ENCODE measurements around the gene MED13L. TPM values are rescaled to one million over a fixed set of nuclear protein-coding genes. Genes with fewer than 3 reads are reported as not detected.

Gene MED13L
- total RNA-seq, 1 experiment from 2014 or later, result 69.5 TPM

DNA sequence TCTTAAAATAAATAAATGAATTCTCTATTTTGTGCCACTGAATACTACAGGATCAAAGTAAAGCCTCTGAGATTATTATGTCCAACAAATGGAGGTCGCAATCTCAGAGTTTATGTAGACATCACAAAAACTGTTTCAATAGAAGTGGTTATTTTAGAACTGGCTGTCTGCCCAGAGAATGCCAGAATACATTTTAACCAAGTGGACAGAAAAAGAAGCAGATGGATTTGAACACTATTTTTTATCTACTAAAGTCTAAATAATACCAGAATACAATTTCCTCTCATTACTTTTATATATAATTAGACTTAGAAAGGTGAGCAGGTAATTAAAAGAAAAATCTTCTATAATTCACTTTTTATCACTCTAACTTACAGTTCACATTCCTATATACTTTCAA, 118.3 kb downstream of the MED13L start:
- H3K36me3 ChIP-seq, result no peaks in the 10 kb centered on the region
- peak in 1 of 2 experiments; percentile 36 for DNase-seq (ENCODE audit: low read depth in 1 of 2, low spot score in 2 of 2)
- H3K27me3 ChIP-seq (replicated peaks), result no peaks in the 10 kb centered on the region
- no peaks in the 10 kb centered on the region for H3K9me3 ChIP-seq (replicated peaks)
- H3K27ac ChIP-seq, result no peak overlapping the region
- peaks cover 28% of the 10 kb centered on the region for H3K4me1 ChIP-seq (replicated peaks)
- no peak overlapping the region for H3K4me3 ChIP-seq

GRCh38 chr12:116157845-116158267, 119.6 kb downstream of the MED13L start:
- Histone ChIP-seq H3K4me3 (no peak overlapping the region), H3K36me3 (no peaks in the 10 kb centered on the region), H3K27ac (no peak overlapping the region), H3K9me3 (replicated peaks) (no peaks in the 10 kb centered on the region), H3K27me3 (replicated peaks) (no peaks in the 10 kb centered on the region), H3K4me1 (replicated peaks) (peaks cover 37% of the 10 kb centered on the region)
- DNase-seq (ENCODE audit: low read depth in 1 of 2, low spot score in 2 of 2), result no peak

DNA sequence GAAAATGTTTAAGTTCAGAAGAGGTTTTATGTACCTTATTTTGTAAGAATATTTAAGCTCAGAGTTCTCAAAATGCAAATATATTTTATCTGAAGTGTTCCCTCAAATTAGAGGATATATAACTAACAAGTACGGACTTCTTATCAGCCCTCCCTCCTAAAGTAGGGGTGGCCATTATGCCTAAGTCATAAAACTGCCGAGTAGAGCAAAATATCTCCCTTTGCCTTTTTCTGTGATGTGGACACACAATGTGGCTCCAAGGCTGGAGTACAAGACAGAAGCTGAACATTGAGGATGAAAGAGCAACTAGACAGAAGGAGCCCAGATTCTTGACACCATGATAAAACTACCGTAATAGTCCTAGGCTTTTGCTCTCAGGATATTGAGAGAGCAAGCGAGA, 120.9 kb downstream of the MED13L start:
- no peak overlapping the region for H3K4me3 ChIP-seq
- no peaks in the 10 kb centered on the region for H3K36me3 ChIP-seq
- H3K9me3 ChIP-seq (replicated peaks), result no peaks in the 10 kb centered on the region
- no peaks in the 10 kb centered on the region for H3K27me3 ChIP-seq (replicated peaks)
- H3K27ac ChIP-seq, result no peak overlapping the region
- H3K4me1 ChIP-seq (replicated peaks), result peaks cover 43% of the 10 kb centered on the region
- DNase-seq (ENCODE audit: low read depth in 1 of 2, low spot score in 2 of 2), result no peak

GRCh38 chr12:116155383-116155782, 122.1 kb downstream of the MED13L start:
- H3K36me3 ChIP-seq, result no peaks in the 10 kb centered on the region
- no peak for DNase-seq (ENCODE audit: low read depth in 1 of 2, low spot score in 2 of 2)
- no peaks in the 10 kb centered on the region for H3K27me3 ChIP-seq (replicated peaks)
- H3K4me3 ChIP-seq, result no peak overlapping the region
- no peak overlapping the region for H3K27ac ChIP-seq
- H3K9me3 ChIP-seq (replicated peaks), result no peaks in the 10 kb centered on the region
- H3K4me1 ChIP-seq (replicated peaks), result peaks cover 47% of the 10 kb centered on the region

DNA sequence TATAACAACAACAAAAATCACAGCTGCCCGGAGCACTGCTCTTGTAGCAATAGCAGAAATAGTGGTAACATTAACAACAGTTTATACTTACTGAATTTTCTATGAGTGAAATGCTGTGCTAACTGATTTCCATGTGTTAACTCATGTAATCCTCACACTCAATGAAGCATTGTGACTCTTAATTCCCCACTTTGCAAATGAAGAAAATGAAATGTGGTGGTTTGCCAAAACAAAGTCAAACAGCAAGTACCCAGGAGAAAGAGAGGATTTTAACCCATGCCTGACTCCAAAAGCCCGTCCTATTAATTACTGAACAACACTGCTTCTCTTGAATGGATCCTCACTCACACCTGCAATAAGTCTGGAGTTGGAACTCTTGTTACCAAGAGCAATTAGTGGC, 123.5 kb downstream of the MED13L start:
- no peaks in the 10 kb centered on the region for H3K36me3 ChIP-seq
- H3K27me3 ChIP-seq (replicated peaks), result no peaks in the 10 kb centered on the region
- H3K27ac ChIP-seq, result no peak overlapping the region

DNA sequence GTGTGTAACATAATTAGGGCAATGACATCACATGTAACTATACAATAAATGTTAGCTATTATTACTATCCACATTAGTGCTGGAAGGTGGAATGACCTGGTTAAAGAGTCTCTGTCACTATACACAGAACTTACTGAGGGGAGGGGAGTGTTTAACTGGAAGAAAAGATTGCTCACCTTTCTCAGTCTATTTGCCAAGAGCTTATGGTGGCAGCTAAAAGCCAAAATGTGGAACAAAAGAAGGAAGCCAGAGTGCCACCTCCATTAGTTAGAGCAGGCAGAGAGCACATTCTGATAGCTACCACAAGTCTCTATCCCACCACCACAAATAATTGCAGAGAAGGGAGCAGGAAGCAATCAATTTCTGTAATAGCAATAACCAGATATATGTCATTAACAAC, 124.4 kb downstream of the MED13L start:
- no peaks in the 10 kb centered on the region for H3K27me3 ChIP-seq (replicated peaks)
- no peaks in the 10 kb centered on the region for H3K9me3 ChIP-seq (replicated peaks)
- H3K4me1 ChIP-seq (replicated peaks), result peaks cover 51% of the 10 kb centered on the region
- no peak overlapping the region for H3K27ac ChIP-seq
- no peaks in the 10 kb centered on the region for H3K36me3 ChIP-seq
- H3K4me3 ChIP-seq, result no peak overlapping the region
- DNase-seq (ENCODE audit: low read depth in 1 of 2, low spot score in 2 of 2), result no peak

More for the DNA sequence above, 123.5 kb downstream of the MED13L start:
- Histone ChIP-seq H3K9me3 (replicated peaks) (no peaks in the 10 kb centered on the region), H3K4me1 (replicated peaks) (peaks cover 51% of the 10 kb centered on the region), H3K4me3 (no peak overlapping the region)
- DNase-seq (ENCODE audit: low read depth in 1 of 2, low spot score in 2 of 2), result no peak

- DNase-seq (ENCODE audit: low read depth in 1 of 2, low spot score in 2 of 2), result peak; percentile 60 to 63
- no peaks in the 10 kb centered on the region for H3K27me3 ChIP-seq (replicated peaks)
- H3K4me1 ChIP-seq (replicated peaks), result peaks cover 51% of the 10 kb centered on the region
- no peak overlapping the region for H3K4me3 ChIP-seq
- peak overlapping the region; percentile 44 for H3K27ac ChIP-seq
- H3K36me3 ChIP-seq, result no peaks in the 10 kb centered on the region
- H3K9me3 ChIP-seq (replicated peaks), result no peaks in the 10 kb centered on the region
Observed at GRCh38 chr12:116152268-116152667, 125.2 kb downstream of the MED13L start.

DNA sequence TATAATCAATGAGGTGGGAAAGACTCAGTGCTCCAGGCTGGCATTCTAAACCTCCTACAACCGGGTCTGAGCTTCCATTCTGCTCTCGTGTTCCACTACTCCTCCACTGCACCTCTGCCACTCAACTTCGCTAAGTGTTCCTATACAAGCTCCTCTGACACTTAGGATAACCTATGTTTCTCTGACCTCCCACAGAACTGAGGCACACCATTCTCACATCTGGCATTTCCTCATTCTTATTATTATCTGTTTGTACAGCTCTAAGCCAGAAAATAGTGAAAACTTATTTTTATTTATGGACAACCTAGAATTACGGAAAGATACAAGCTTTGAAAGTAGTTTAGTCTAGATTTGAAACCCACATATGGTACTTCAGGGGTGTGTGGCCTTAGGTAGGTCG, 127.0 kb downstream of the MED13L start:
- Histone ChIP-seq H3K36me3 (no peaks in the 10 kb centered on the region), H3K9me3 (replicated peaks) (no peaks in the 10 kb centered on the region), H3K27me3 (replicated peaks) (no peaks in the 10 kb centered on the region), H3K27ac (no peak overlapping the region), H3K4me1 (replicated peaks) (peaks cover 61% of the 10 kb centered on the region), H3K4me3 (no peak overlapping the region)
- no peak for DNase-seq (ENCODE audit: low read depth in 1 of 2, low spot score in 2 of 2)

DNA sequence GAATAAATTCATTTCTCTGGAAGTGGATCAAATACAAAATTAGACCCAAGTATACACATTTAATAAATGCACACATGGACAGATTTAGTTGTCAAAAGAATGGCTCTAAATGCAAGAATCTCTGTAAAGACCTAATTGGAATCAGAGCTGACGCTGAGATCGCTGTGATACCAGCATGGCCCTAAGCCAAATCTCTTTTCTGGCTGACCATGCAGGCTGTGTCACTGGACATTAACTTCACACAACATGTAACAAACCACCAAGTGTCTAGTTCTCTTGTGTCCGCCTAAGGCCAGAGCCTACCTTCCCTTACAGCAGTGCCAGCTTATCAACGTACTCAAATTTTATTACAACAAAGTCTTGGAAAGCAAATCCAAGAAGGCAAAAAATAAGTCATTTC, 127.5 kb downstream of the MED13L start:
- Histone ChIP-seq H3K4me3 (no peak overlapping the region), H3K9me3 (replicated peaks) (no peaks in the 10 kb centered on the region), H3K27ac (no peak overlapping the region), H3K4me1 (replicated peaks) (peaks cover 64% of the 10 kb centered on the region), H3K27me3 (replicated peaks) (no peaks in the 10 kb centered on the region), H3K36me3 (no peaks in the 10 kb centered on the region)
- DNase-seq (ENCODE audit: low read depth in 1 of 2, low spot score in 2 of 2), result no peak

DNA sequence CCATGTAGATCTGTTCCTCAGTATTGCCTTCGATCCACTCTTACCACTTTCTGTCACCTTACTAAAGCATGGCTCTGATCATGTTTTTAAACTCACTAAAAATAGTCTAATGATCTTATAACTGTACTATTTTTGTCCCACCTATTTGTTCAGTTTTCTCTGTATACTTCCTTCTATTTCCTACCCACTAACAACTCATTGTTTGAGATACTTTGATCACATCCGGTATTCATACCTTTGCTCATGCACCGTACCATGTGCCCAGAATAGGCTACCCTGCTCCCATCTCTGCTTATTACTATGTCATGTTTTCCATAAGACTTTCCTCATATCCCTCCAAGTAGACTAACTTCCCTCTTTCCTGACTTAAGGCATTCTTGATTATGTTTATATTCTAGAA, 128.6 kb downstream of the MED13L start:
- Histone ChIP-seq H3K27ac (no peak overlapping the region), H3K4me1 (replicated peaks) (peaks cover 73% of the 10 kb centered on the region), H3K36me3 (no peaks in the 10 kb centered on the region), H3K4me3 (no peak overlapping the region), H3K27me3 (replicated peaks) (no peaks in the 10 kb centered on the region), H3K9me3 (replicated peaks) (no peaks in the 10 kb centered on the region)
- no peak for DNase-seq (ENCODE audit: low read depth in 1 of 2, low spot score in 2 of 2)

DNA sequence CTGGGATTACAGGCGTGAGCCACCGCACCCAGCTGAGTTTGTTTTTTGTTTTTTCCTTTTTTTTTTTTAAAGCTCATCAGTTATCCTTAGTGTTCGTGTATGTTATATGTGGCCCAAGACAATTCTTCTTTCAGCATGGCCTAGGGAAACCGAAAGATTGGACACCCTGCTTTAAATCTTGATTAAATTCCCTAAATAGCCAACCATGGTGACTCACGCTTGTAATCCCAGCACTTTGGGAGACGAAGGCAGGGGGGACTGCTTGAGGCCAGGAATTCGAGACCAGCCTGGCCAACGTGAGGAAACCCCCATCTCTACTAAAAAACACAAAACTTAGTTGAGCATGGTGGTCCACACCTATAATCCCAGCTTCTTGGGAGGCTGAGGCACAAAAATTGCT, 131.1 kb downstream of the MED13L start:
- no peak for DNase-seq (ENCODE audit: low read depth in 1 of 2, low spot score in 2 of 2)
- Histone ChIP-seq H3K4me1 (replicated peaks) (peaks cover 71% of the 10 kb centered on the region), H3K36me3 (no peaks in the 10 kb centered on the region), H3K4me3 (no peak overlapping the region), H3K27me3 (replicated peaks) (no peaks in the 10 kb centered on the region), H3K27ac (peak overlapping the region; percentile 36), H3K9me3 (replicated peaks) (no peaks in the 10 kb centered on the region)

GRCh38 chr12:116145451-116145850, 132.0 kb downstream of the MED13L start:
- DNase-seq (ENCODE audit: low read depth in 1 of 2, low spot score in 2 of 2), result no peak
- Histone ChIP-seq H3K4me1 (replicated peaks) (peaks cover 72% of the 10 kb centered on the region), H3K27me3 (replicated peaks) (no peaks in the 10 kb centered on the region), H3K36me3 (no peaks in the 10 kb centered on the region), H3K4me3 (no peak overlapping the region), H3K27ac (peak overlapping the region; percentile 36; the same call in 1 of the 2 replicates), H3K9me3 (replicated peaks) (no peaks in the 10 kb centered on the region)

DNA sequence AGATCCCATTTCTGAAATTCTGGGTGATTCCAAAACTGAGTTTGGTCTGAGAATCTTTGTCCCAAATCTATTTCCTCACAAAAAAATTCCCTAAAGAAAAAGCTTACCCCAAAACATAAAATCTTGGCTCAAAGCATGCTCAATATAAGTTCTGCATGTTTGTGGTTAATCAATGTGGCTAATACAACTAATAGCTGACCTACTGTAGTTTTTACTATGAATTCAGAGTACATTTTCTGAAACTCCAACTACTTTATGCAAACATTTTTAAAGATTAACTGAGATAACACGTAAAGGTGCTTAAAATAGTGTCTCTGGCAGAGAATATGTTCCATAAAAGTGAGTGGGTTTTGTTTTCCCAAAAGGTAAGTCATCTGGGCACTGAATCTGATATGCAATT, 133.1 kb downstream of the MED13L start:
- H3K36me3 ChIP-seq, result no peaks in the 10 kb centered on the region
- no peaks in the 10 kb centered on the region for H3K9me3 ChIP-seq (replicated peaks)
- no peak overlapping the region for H3K4me3 ChIP-seq
- H3K27ac ChIP-seq, result peak overlapping the region; percentile 60
- no peaks in the 10 kb centered on the region for H3K27me3 ChIP-seq (replicated peaks)
- DNase-seq (ENCODE audit: low read depth in 1 of 2, low spot score in 2 of 2), result no peak
- H3K4me1 ChIP-seq (replicated peaks), result peaks cover 70% of the 10 kb centered on the region

DNA sequence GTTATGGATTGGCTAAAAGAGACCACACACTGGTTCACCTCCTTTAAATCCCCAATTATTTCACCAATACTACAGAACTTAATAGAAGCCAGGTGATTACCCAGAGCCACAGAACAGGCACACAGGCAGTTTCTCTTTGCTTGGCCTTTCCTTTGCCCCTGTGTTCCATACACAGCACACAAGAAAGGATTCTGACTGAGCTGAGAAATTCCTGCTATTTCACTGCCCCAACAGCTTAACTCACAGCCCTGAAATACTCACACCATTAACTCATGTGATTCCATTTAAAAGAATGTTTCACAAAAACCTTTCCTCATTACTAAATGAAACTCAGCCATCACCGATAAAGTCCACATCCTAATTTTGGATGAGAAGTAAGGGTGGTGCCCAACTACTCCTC, 133.6 kb downstream of the MED13L start:
- Histone ChIP-seq H3K27me3 (replicated peaks) (no peaks in the 10 kb centered on the region), H3K4me1 (replicated peaks) (peaks cover 70% of the 10 kb centered on the region)
- DNase-seq (ENCODE audit: low read depth in 1 of 2, low spot score in 2 of 2), result no peak

More for the DNA sequence above, 133.6 kb downstream of the MED13L start:
- Histone ChIP-seq H3K4me3 (no peak overlapping the region), H3K36me3 (no peaks in the 10 kb centered on the region), H3K27ac (peak overlapping the region; percentile 60), H3K9me3 (replicated peaks) (no peaks in the 10 kb centered on the region)

Measured in SJSA1 (cell line).